Stomach smooth muscle (tissue), 2 donors: ENCODE measurements around the gene DOCK6.
"Not testable (repeated sequence)": the region's sequence is repeated elsewhere in the genome, so short reads cannot be mapped to it uniquely, and the experiment has no call there.

ENCODE experiments used
- H3K27ac ChIP-seq: one replicate; pipeline ENCODE4 v1.7.0; 2013; ENCODE audit warnings: mild to moderate bottlenecking, low read length, inconsistent platforms
- H3K27me3 ChIP-seq, 2 donors: one replicate each; pipeline ENCODE4 v1.7.0; 2013; ENCODE audit warnings: low read length in 2 of 2; ENCODE audit not compliant: insufficient read depth in 2 of 2, control insufficient read depth in 1 of 2
- H3K36me3 ChIP-seq, 2 donors: one replicate each; pipeline ENCODE4 v1.7.0; 2013; ENCODE audit warnings: low read length in 2 of 2; ENCODE audit not compliant: control insufficient read depth in 2 of 2, insufficient read depth in 2 of 2
- H3K4me1 ChIP-seq: one replicate; pipeline ENCODE4 v1.7.0; 2013; ENCODE audit warnings: low read length; ENCODE audit not compliant: control insufficient read depth, insufficient read depth
- H3K4me3 ChIP-seq, 2 donors: one replicate each; pipeline ENCODE4 v1.7.0; 2013; ENCODE audit warnings: low read length in 2 of 2
- H3K9ac ChIP-seq, 2 donors: one replicate each; pipeline ENCODE4 v1.7.0; 2013; ENCODE audit warnings: low read length in 2 of 2, mild to moderate bottlenecking in 1 of 2
- H3K9me3 ChIP-seq, 2 donors: one replicate each; pipeline ENCODE4 v1.7.0; 2013; ENCODE audit warnings: low read length in 2 of 2; ENCODE audit not compliant: control insufficient read depth in 2 of 2
- donor health status: healthy.
- donor health status: Pancreatic carcinoma.

DOCK6 gene

DNA sequence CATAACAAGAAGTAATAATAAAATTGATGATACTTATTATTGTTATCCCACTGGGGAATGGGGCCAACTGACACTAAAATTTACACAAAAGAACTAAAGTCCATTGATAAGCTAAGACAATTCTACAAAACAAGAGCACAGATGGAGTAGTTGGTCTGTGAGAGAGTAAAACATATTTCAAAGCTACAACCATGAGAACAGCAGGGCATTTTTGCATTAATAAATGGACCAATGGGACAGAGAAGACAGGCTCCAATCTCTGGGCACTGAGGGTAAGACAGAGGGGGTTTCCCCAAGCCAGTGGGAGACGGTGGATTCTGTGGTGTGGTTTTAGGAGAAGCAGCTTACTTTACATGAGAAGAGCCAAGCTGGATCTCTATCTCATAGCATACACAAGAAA, 79.3 kb downstream of the DOCK6 start:
- H3K9me3 ChIP-seq, result peaks cover 0 to 2% of the 10 kb centered on the region in 2 donors
- H3K4me3 ChIP-seq, result no peak overlapping the region
- H3K36me3 ChIP-seq, result peaks cover 22 to 24% of the 10 kb centered on the region in 2 donors
- H3K27ac ChIP-seq, result no peak overlapping the region
- no peak overlapping the region for H3K9ac ChIP-seq
- no peaks in the 10 kb centered on the region for H3K27me3 ChIP-seq
- peaks cover 58% of the 10 kb centered on the region for H3K4me1 ChIP-seq

DNA sequence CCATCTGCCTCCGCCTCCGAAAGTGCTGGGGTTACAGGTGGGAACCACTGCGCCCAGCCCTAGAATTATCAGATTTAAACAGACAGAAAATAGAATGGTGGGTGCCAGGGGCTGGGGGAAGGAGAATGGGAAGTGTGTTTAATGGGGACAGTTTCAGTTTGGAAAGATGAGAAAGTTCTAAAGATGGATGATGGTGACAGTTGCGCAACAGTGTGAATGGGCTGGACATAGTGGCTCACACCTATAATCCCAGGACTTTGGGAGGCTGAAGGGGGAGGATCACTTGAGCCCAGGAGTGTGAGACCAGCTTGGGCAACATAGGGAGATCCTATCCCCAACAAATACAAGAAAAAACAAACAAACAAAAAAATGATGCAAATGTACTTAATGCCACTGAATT, 80.8 kb downstream of the DOCK6 start:
- H3K36me3 ChIP-seq, result peaks cover 30 to 31% of the 10 kb centered on the region in 2 donors
- peak overlapping the region; percentile 24 for H3K27ac ChIP-seq
- peaks cover 45% of the 10 kb centered on the region for H3K4me1 ChIP-seq

DNA sequence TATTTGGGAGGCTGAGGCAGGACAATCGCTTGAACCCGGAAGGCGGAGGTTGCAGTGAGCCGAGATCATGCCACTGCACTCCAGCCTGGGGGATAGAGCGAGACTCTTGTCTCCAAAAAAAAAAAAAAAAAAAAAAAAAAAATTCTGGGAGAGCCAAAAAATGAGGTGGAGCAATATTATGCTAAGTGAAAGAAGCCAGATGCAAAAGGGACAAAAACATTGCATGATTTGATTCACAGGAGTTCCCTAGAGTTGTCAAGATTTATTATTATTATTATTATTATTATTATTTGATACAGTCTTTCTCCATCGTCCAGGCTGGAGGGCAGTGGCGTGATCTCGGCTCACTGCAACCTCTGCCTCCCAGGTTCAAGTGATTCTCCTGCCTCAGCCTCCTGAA, 81.3 kb downstream of the DOCK6 start:
- H3K9me3 ChIP-seq, H3K4me3 ChIP-seq, H3K27me3 ChIP-seq, H3K9ac ChIP-seq: not testable (repeated sequence)
- Histone ChIP-seq H3K4me1 (peaks cover 45% of the 10 kb centered on the region), H3K27ac (peak overlapping the region; percentile 58), H3K36me3 (peaks cover 35 to 36% of the 10 kb centered on the region in 2 donors)

More for the DNA sequence above, 80.8 kb downstream of the DOCK6 start:
- H3K4me3 ChIP-seq, result no peak overlapping the region
- no peaks in the 10 kb centered on the region for H3K27me3 ChIP-seq
- H3K9ac ChIP-seq, result no peak overlapping the region
- H3K9me3 ChIP-seq, result peaks cover 0 to 2% of the 10 kb centered on the region in 2 donors

DNA sequence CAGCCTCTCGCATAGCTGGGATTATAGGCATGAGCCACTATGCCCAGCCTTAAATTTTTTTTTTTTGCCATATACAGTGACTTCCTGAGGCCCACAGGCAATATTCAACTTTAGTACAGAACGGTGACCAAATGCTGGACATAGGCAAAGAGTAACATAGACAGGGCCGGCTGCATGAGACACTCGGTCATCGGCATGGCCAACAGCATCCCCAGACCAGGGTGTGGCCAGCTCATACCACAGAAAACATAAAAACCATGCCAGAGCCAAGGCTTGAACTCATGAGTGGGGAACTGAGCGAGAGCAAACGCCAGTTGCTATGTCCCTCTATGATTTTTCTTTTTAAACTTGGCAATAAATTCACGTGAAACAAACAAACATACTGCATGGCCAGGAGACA, 82.0 kb downstream of the DOCK6 start:
- peak overlapping the region; percentile 58 for H3K27ac ChIP-seq
- peaks cover 0 to 2% of the 10 kb centered on the region in 2 donors for H3K9me3 ChIP-seq
- peak overlapping the region in 1 of 2 donors; percentile 29 for H3K4me3 ChIP-seq
- H3K4me1 ChIP-seq, result peaks cover 39% of the 10 kb centered on the region
- H3K27me3 ChIP-seq, result no peaks in the 10 kb centered on the region
- H3K36me3 ChIP-seq, result peaks cover 36% of the 10 kb centered on the region in 2 donors
- H3K9ac ChIP-seq, result peak overlapping the region; percentile 2 to 21

DNA sequence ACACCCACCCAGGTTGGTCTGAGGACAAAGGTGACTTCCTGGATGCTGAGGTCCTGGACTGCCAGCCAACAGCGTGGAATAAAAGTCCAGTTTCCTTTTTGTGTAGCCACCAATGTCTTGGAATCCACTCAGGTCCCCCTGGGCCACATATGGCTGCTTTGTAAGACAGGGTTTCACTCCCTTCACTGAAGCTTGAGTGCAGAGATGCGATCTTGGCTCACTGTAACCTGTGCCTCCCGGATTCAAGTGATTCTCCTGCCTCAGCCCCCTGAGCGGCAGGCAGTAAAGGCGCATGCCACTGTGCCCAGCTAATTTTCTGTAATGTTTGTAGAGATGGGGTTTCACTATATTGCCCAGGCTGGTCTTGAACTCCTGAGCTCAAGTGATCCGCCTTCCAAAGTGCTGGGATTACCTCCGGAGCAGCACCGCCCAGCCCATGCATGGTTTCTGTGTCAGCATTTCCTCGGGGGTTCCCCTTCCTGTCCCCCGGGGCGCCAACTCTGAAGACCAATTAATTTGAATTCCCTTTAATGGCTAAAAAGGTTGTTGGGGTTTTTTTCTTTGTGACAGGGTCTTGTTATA, 82.5 kb downstream of the DOCK6 start:
- H3K4me1 ChIP-seq, result peaks cover 34% of the 10 kb centered on the region
- peaks cover 36 to 37% of the 10 kb centered on the region in 2 donors for H3K36me3 ChIP-seq
- peaks cover 0 to 2% of the 10 kb centered on the region in 2 donors for H3K9me3 ChIP-seq
- peak overlapping the region; percentile 58 for H3K27ac ChIP-seq
- peak overlapping the region; percentile 2 to 13 for H3K9ac ChIP-seq
- no peaks in the 10 kb centered on the region for H3K27me3 ChIP-seq
- peak overlapping the region in 1 of 2 donors; percentile 3 for H3K4me3 ChIP-seq

DNA sequence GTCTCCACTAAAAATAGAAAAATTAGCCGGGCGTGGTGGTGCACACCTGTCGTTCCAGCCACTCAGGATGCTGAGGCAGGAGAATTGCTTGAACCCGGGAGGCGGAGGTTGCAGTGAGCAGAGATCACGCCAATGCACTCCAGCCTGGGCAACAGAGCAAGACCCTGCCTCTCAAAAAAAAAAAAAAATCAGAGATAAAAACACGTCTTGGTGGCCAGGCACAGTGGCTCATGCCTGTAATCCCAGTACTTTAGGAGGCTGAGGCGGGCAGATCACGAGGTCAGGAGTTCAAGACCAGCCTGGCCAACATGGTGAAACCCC, 83.2 kb downstream of the DOCK6 start:
- not testable (repeated sequence) for H3K27me3 ChIP-seq, H3K9ac ChIP-seq, H3K9me3 ChIP-seq, H3K27ac ChIP-seq, H3K4me3 ChIP-seq
- Histone ChIP-seq H3K4me1 (peaks cover 28% of the 10 kb centered on the region), H3K36me3 (peaks cover 41 to 44% of the 10 kb centered on the region in 2 donors)

DNA sequence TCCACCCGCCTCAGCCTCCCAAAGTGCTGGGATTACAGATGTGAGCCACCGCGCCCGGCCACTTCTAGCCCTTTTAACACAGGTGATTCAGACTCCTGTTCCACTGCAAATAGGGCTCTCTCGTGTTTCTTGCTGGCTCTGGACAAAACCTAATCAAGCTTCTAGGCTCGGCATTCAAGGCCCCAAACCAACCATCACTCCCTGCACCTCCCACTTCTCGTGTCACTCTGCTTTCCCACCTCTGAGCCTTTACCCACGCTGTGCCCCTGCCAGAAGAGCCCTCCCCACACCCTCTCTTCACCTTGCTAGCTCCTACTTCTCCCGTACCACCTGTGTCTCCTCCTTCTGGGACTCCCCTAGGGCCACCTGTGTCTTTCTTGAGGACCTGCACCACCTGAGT, 84.7 kb downstream of the DOCK6 start:
- H3K27me3 ChIP-seq, result no peaks in the 10 kb centered on the region
- peaks cover 50 to 54% of the 10 kb centered on the region in 2 donors for H3K36me3 ChIP-seq
- no peaks in the 10 kb centered on the region for H3K9me3 ChIP-seq
- no peak overlapping the region for H3K9ac ChIP-seq
- H3K27ac ChIP-seq, result peak overlapping the region; percentile 49
- no peak overlapping the region for H3K4me3 ChIP-seq
- peaks cover 25% of the 10 kb centered on the region for H3K4me1 ChIP-seq

DNA sequence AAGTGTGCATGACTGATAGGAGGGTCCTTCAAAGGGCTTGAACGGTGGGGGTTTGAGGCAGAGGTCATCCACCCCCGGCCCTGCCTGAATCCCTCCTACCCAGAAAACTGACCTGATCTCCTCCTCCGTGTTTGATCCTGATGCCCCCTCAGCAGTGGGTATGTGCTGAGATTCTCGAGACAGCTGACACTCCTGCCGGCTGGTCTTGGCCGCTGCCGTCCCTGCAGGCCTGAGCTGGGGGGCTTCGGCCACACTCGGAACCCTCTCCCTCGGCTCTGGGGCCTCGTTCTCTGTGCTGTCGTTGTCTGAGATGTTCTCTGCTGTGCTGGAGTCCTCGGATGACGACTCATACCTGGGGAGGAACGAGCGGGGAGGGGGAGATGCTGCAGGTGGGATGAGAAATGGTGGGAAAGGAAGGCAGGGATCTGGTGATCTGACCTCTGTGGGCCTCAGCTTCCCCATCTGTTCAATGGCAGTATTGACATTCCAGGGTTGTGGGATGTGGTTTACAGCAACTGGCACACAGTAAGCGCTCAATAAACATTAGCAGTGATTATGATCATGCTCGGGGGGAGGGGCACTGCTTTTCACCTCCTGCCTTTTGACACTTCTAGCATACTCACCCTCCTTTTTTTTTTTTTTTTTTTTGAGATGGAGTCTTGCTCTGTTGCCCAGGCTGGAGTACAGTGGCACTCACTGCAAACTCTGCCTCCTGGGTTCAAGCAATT, 85.7 kb downstream of the DOCK6 start:
- Histone ChIP-seq H3K36me3 (peaks cover 55 to 60% of the 10 kb centered on the region in 2 donors), H3K4me1 (peaks cover 28% of the 10 kb centered on the region), H3K4me3 (no peak overlapping the region), H3K27me3 (no peaks in the 10 kb centered on the region), H3K9me3 (no peaks in the 10 kb centered on the region), H3K27ac (no peak overlapping the region), H3K9ac (no peak overlapping the region)

DNA sequence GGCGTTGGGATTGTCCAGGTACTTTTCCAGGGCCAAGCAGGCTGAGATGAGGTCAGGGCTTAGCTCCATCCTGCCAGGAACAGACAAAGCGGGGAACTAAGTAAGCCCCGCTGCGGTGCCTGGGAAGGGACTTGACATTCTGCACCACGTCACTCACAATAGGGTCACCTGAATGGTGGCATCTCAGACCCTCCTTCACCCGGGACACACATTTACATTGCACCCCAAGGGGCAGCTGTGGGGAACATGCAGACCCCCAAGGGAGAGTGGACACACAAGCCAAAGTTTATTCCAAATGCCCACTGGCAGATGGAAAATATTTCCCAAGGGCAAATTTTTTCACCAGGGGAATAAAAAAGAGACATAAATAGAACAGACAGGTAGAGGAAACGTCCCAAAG, 86.4 kb downstream of the DOCK6 start:
- H3K9me3 ChIP-seq, result no peaks in the 10 kb centered on the region
- H3K9ac ChIP-seq, result no peak overlapping the region
- H3K27ac ChIP-seq, result no peak overlapping the region
- H3K36me3 ChIP-seq, result peaks cover 56 to 60% of the 10 kb centered on the region in 2 donors
- H3K4me3 ChIP-seq, result no peak overlapping the region
- no peaks in the 10 kb centered on the region for H3K27me3 ChIP-seq
- peaks cover 27% of the 10 kb centered on the region for H3K4me1 ChIP-seq

DNA sequence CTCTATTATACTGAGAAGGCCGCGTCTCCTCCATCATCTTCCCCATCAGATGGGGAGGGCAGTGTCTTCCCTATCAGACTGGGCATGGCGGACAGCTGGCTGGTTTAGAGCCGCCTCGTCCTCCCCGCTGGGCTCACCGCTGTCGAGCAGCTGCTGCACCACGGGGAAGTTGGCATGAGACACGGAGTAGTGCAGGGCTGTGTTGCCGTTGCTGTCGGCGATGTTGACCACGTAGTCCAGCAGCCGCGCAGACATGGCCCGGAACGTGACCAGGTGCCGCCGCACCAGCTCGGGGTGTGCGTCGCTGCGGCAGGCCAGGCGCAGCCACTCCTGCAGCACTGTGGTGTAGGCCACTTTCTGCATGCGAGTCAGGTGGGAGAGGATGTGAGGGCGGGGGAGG, 88.0 kb downstream of the DOCK6 start:
- no peaks in the 10 kb centered on the region for H3K27me3 ChIP-seq
- H3K9me3 ChIP-seq, result no peaks in the 10 kb centered on the region
- H3K4me1 ChIP-seq, result peaks cover 22% of the 10 kb centered on the region
- no peak overlapping the region for H3K4me3 ChIP-seq
- H3K27ac ChIP-seq, result peak overlapping the region; percentile 37
- no peak overlapping the region for H3K9ac ChIP-seq
- peaks cover 66 to 71% of the 10 kb centered on the region in 2 donors for H3K36me3 ChIP-seq

DNA sequence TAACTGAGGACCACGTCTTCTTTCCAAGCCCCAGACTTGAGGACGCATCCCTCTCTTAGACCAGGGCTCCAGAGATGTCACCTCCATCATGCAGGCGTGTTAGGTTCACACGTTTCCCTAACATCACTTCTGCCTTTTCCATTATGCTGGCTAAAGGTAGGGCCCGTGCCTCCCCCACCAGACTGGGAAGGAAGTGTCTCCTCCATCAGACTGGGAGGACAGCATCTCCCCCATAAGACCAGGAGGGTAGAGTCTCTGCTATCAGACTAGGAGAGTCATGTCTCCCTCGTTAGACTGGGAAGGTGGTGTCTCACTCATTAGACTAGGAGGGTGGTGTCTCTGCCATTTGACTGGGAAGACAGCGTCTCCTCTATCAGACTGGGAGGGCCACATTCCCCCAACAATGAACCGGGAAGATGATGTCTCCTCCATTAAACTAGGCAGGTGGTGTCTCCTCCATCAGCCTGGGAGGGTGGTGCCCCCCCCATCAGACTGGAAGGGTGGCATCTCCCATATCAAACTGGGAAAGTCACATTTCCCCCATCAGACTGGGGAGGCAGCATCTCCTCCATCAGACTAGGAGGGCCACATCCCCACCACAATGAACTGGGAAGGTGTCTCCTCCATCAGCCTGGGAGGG, 88.7 kb downstream of the DOCK6 start:
- no peaks in the 10 kb centered on the region for H3K27me3 ChIP-seq
- peak overlapping the region; percentile 49 for H3K27ac ChIP-seq
- peaks cover 19% of the 10 kb centered on the region for H3K4me1 ChIP-seq
- H3K9ac ChIP-seq, result no peak overlapping the region
- H3K9me3 ChIP-seq, result no peaks in the 10 kb centered on the region
- H3K4me3 ChIP-seq, result no peak overlapping the region
- H3K36me3 ChIP-seq, result peaks cover 70 to 75% of the 10 kb centered on the region in 2 donors
